NCI-H1417 treated with DMSO at 0.1 percent for 48 hours (cell line): ENCODE data around the gene GSN.

Source experiments
- DNase-seq: peaks from one replicate; lab custom pipeline; 2025; lab: John Stamatoyannopoulos, UW

The GSN gene

DNA sequence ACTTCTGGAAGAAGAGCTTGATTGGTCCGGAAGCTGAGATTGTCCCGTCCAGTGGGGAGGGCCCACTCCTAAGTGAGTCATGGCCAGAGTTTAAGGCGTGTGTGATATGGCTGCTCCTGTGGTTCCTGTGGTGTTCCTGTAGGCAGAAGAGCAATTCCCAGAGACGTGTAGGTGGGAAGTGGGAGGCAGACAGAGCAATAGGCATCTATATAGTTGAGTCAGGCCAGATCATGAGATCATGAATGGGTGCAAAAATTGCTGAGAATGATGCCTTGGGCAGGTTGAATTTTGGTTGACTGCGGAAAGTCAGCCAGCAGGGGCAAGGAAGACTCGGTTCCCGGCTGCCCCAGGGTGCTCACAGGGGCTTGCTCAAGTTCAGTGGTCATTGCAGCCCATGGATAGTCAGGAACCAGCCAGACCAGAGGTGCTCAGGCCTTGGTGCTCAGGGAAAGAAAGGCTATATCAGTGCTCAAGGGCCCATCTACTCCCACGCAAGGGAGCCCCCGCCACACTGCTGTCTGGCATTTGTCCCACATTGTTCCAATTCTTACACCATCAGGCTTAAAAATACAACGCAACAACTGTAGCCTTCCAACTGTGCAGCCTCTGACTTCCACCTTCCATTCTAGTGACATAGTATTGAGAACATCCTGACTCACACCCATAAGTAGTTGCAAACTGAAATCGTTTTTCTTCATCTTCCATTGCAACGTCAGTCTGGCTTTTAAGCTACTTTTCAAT, 21.0 kb upstream of the GSN start:
- no peak for DNase-seq

DNA sequence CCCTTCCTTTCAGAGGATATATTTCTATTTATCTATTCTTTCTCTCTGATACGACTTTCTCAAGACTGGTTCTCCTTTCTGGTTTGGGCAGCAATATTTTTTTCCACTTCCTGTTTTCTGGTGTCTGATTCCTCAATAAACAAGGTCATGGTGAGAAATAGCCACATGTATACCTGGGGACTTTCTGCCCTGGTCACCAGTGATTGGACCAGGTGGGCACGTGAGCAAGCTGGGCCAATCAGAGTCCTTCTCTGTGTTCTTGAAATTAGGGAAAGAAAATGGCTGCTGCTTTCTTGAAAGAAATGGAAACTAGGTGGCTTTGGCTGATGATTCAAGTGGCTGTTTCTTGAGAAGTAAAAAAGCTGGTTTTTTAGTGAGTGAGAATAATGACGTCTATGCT, 18.4 kb upstream of the GSN start:
- no peak for DNase-seq

GRCh38 chr9:121252104-121252851, 15.7 kb upstream of the GSN start:
- DNase-seq = no peak

GRCh38 chr9:121253162-121253561, 14.8 kb upstream of the GSN start:
- no peak for DNase-seq

DNA sequence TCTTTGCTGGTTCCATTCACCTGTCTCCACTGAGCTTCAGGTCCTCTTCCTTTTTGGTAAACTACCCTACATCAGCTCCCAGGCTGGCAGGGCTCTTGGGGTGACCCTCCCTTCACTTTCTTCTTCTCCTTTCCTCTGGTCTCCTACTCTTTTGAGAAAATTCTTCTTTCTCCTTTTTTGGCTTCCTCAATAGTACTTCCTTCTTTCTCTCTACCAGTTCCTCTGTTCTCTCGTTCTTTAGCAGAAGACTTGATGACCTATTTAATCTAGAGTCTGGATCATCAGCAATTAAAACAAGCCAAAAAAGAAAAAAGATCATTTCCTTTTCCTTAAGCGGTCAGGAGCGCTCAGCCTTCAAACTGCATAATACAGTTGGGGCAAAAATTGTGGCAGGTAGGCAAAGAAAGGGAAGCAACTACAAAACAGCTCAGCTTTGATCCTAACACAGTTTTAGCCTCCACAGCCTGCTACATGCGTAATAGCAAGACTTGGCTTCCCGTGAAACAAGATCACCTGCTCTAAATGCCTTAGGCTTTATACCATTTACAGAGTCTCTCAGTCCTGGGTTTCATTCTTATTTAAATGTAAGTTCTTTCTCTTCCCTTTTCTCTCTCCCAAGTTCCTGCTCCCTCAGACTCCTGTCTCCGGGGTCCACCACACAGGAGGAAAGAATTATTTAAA, 14.0 kb upstream of the GSN start:
- no peak for DNase-seq

DNA sequence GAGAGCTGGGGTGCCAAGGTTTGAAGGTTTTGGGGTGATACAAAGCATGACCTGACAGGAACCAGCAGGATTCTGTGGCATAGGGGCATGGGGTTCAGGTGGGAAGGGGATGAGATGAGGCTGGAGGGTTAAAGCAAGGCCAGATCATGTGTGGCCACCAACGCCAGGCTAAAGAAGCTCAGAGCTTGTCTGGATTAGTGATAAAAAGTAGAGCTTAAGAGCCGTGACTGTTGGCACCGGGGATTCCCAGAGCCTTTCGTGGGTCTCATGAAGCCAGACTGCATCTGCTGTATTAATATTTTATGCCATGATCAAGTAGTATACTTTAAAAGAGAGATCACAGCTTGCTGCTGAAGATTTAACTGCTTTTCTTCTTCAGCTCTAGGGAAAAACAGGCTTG, 8.5 kb upstream of the GSN start:
- no peak for DNase-seq

DNA sequence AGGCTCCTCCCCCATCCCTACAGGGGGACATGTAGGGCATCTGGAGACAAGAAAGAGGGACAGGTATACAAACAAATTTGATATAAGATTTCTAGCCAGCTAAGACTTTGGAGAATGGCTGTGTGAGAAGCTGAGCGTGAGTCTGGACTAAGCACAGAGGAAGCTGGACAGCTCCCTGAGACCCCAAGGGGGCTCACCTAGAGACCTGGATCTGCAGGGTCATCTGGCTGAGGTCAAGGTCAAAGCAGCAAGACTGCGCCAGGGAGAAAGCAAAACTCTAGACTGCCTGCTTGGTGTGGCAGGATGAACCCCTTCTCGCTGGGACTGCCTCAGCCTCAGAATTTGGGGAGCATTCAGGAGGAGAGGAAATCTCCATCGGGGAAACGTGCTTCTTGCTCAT, 8.0 kb upstream of the GSN start:
- DNase-seq = no peak

DNA sequence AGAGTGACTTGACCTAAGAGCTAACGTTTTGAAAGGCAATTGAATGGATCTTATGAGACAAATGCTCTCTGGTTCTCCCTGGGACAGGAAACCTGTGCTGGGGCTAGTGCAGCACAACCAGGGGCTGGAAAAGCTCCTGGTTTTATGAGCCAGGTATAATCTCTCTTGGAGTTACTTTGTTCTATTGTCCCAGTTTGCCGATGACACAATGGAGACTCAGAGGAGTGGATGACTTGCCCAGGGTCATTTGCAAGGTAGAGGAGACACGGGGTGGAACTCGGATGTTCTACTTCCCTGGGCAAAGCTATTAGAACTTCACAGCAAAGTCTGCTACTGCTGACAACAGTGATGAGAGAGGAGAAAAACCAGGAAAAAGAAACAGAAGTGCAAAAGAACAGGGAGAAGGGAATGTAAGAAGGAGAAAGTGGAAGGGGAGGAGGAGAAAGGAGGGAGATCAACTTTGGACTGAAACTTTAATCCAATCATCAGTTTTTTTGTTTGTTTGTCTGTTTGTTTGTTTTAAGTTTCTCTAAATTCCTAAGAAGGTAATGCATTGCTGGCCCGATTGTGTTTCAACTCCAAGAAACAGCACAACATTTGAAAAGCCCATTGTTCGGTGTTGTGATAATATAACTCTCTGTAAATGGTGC, 7.4 kb upstream of the GSN start:
- DNase-seq = no peak

DNA sequence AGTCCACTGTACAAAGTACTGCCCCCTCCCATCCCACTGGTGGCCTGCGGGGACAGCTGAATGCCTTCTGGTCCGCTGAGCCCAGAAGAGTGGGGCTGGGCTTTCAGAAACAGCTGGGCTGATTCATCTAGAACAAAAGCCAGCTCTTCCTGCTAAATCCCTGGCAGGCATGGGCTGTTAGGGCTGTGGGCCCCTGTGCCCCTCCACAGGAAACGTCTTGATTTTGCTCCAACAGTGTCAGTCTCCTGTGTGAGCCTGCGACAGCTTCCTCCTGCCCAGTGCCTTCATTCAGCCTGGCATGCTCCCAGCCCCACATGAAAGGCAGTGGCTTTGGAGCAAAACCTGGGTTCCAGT, 6.9 kb upstream of the GSN start:
- no peak for DNase-seq

DNA sequence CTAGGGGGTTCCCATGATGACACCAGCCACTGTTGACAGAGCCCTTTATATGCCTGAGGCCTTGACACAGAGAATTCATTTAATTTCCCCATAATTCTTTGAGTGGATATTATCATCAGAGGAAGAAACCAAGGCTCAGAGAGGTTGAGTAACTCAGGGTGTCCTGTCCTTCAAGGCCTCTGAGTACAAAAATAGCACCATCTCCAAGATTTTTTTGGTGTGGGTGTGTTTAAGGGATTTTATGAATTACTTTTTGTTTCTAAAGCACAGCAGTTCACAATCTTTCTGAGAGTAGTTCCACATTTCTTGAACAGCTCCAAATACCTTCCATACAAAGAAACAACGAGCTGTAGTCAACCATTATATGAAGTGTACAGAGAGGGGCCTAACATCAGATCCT, 6.2 kb upstream of the GSN start:
- no peak for DNase-seq

DNA sequence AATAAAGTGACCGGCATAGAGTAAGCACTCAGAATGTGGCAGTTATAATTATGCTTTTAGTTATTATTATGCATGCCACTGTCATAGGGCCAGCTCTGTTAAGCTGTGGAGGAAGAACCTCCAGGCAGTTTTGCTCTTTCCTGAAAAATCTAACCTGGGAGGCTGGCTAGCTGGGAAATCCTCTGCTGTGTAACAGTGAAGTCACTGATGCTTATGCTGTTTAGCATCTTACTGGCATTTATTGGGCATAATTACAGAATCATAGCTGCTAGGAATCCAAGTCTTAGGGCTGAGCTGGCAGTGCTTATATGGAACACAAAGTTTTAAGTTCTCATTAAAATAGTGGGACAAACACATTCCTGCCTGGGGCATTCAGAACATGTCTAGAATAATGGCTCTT, 5.5 kb upstream of the GSN start:
- DNase-seq = no peak

DNA sequence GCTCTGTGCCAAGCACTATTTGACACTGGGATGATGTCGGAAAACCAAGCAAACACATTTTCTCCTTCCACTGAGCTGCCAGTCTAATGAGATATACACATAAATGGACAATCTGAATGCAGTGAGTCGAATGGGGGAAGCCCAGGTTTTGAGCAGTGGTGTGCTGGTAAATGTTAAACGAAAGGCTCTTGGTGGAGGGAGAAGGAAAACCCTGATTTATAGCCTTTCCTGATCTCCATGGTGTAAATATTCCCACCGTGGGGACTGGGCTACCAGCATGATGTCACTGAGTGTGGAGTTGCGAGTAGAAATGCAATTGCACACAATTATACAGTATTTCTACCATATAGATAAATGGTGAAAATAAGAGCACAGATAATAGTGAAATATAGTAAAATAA, 5.0 kb upstream of the GSN start:
- no peak for DNase-seq

DNA sequence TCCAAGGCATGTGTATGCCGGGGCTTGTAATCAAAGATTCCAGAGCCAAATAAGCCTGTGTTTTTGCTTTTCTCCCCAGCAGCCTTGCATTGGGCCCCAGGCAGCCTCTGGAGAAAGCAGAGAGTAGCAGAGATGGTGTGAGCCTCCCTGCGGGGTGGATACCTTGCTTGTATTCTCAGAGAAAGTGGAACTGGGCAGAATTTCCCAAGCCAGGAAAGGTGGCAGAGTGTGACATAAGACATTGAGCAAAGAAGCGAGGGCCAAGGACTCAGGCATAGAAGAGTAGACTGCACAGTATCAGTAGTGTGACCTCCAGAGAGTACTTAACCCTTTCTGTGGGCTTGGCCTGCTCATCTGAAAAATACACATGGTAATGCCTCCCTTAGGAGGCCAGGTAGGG, 1.6 kb upstream of the GSN start:
- DNase-seq = no peak

GRCh38 chr9:121266906-121267650, 884 bp upstream of the GSN start:
- no peak for DNase-seq

GRCh38 chr9:121268598-121268850, 562 bp downstream of the GSN start:
- DNase-seq = no peak

GRCh38 chr9:121268851-121269641, 1.1 kb downstream of the GSN start:
- no peak for DNase-seq

- no peak for DNase-seq
Measured at GRCh38 chr9:121269642-121270254, 1.8 kb downstream of the GSN start.

DNA sequence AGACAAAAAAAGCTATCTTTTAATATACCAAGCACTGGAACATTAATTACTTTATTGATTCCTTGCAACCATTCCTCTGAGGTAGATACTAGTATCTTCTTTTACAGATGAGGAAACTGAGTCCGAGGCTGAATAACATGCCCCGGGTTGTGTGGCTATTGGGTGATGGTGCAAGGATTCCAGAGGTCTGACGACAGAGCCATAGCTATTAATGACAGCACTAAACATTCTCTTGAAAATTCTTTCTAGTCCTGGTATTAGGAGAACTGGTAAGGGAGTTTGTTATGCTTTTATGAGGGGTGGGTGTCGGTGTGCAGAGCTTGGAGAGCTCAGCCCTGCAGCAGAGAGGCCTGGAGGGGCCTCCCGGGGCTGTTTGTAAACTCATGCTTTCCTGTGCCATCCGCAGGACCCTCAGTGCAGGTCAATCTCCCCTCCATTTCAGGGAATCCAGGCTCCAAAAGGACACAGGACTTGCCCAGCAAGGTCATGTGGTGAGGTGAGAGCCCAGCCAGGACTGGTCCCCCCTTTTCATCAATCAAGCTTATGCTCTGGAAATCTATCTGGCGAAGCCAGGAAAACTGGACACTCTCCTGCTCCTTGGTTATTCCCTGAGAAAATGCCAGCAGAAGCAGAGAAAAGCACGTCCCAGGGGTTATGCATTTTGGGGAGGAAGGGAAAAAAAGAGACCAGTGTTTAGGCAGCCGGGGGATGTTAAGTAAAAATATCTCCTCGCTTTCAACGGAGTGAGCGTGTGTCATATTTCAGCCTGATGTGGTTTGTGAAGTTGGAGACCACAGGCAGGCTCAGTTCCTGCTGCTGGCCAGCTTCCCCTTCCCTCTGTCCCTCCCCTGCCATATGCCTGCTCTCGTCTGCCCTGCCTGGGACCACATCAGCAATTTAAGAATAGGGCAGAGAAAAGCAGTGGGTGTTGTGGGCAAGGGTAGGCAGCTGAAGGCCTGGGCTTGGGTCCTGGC, 3.7 kb downstream of the GSN start:
- DNase-seq = no peak

GRCh38 chr9:121272401-121272948, 4.5 kb downstream of the GSN start:
- no peak for DNase-seq
